PC-3 (cell line): ENCODE data around the gene CDH4. TPM values are rescaled to one million over a fixed set of nuclear protein-coding genes. Genes with fewer than 3 reads are reported as not detected.

Source experiments
- ATAC-seq: fragments of 200-7000 bp; cut with Tn5 transposase; 2 replicates; pipeline ENCODE4 v1.9.1; 2020; ENCODE audit warnings: mild to moderate bottlenecking, moderate library complexity
- BruUV-seq: library from RNA; stranded (reverse); fragments of 400-500 nt; replicated peaks from 2 replicates; lab custom pipeline; 2021; lab: Mats Ljungman, UMichigan
- CTCF ChIA-PET: fragments of 300-600 bp; sonication (Branson Sonifier 250); formaldehyde crosslinking; loops from one replicate; lab custom pipeline; 2022; ENCODE audit warnings: antibody characterized with exemption; lab: Charles Lee
- POLR2A ChIA-PET: fragments of 300-600 bp; sonication (Branson Sonifier 250); formaldehyde crosslinking; loops from one replicate; lab custom pipeline; 2022; ENCODE audit warnings: antibody characterized with exemption; ENCODE audit not compliant: unreplicated experiment; lab: Charles Lee
- DNase-seq: peaks from one replicate; pipeline ENCODE4 v3.0.0-alpha.2; 2015
- H2AFZ ChIP-seq: fragments of 300-600 bp; sonication (generic); 2 replicates; pipeline ENCODE4 v1.6.0; 2016; ENCODE audit warnings: antibody characterized with exemption, low read length
- H3F3A ChIP-seq: fragments of 300-600 bp; sonication (generic); one replicate; pipeline ENCODE4 v1.6.0; 2017; ENCODE audit warnings: antibody characterized with exemption, low read length, control low read depth, mild to moderate bottlenecking; ENCODE audit not compliant: unreplicated experiment
- H3K27ac ChIP-seq: fragments of 300-600 bp; sonication (generic); 2 replicates; pipeline ENCODE4 v1.5.1; 2016; ENCODE audit warnings: mild to moderate bottlenecking, low read length
- H3K27me3 ChIP-seq: fragments of 300-600 bp; sonication (generic); 2 replicates; pipeline ENCODE4 v1.6.1; 2016; ENCODE audit warnings: low read length, mixed read lengths
- H3K36me3 ChIP-seq: fragments of 300-600 bp; sonication (generic); 2 replicates; pipeline ENCODE4 v1.6.1; 2016; ENCODE audit warnings: low read depth, mixed run types, low read length, mixed read lengths
- H3K4me1 ChIP-seq: fragments of 300-600 bp; sonication (generic); 2 replicates; pipeline ENCODE4 v1.5.1; 2016; ENCODE audit warnings: low read length; ENCODE audit not compliant: insufficient read depth
- H3K4me2 ChIP-seq: fragments of 300-600 bp; sonication (generic); 2 replicates; pipeline ENCODE4 v1.6.0; 2016; ENCODE audit warnings: low read length
- H3K4me3 ChIP-seq: fragments of 300-600 bp; sonication (generic); 2 replicates; pipeline ENCODE4 v1.5.1; 2016; ENCODE audit warnings: mild to moderate bottlenecking, low read length, mixed read lengths
- H3K79me2 ChIP-seq: fragments of 300-600 bp; sonication (generic); 2 replicates; pipeline ENCODE4 v1.6.1; 2017; ENCODE audit warnings: low read length, mixed read lengths
- H3K9ac ChIP-seq: fragments of 300-600 bp; sonication (generic); 2 replicates; pipeline ENCODE4 v1.6.0; 2016; ENCODE audit warnings: mild to moderate bottlenecking, low read length
- H3K9me2 ChIP-seq: fragments of 300-600 bp; sonication (generic); replicated peaks from 2 replicates; pipeline ENCODE4 v1.6.1; 2016; ENCODE audit warnings: mixed run types, low read length, mixed read lengths
- H3K9me3 ChIP-seq: fragments of 300-600 bp; sonication (generic); 2 replicates; pipeline ENCODE4 v1.6.1; 2016; ENCODE audit warnings: low read length, mixed read lengths
- H4K20me1 ChIP-seq: fragments of 300-600 bp; sonication (generic); 2 replicates; pipeline ENCODE4 v1.6.1; 2016; ENCODE audit warnings: low read length, mixed read lengths
- EZH2 ChIP-seq: fragments of 300-600 bp; sonication (generic); IDR thresholded peaks from one replicate; pipeline ENCODE4 v1.6.1; 2017; ENCODE audit warnings: antibody characterized with exemption, mild to moderate bottlenecking, low read length; ENCODE audit not compliant: unreplicated experiment
- EZH2phosphoT487 ChIP-seq: fragments of 300-600 bp; sonication (generic); IDR thresholded peaks from 2 replicates; pipeline ENCODE4 v1.6.1; 2018; ENCODE audit warnings: mild to moderate bottlenecking, antibody characterized with exemption, low read length, borderline replicate concordance
- intact Hi-C: fragments of 100-400 bp; cut with micrococcal nuclease; formaldehyde crosslinking; loops from 2 replicates; pipeline ENCODE4 v1.9.0; 2023
- total RNA-seq: library from RNA; depleted of rRNA; stranded (reverse); fragments of >200 nt; gene quantifications from 2 replicates; pipeline ENCODE4 v1.2.3, GENCODE V29; 2014
- TF ChIP-seq, protein P1 (sequence below): fragments of 300-600 bp; sonication (generic); conservative IDR thresholded peaks from 2 replicates; pipeline ENCODE4 v1.5.1; 2017; ENCODE audit warnings: antibody characterized with exemption, low read depth, mild to moderate bottlenecking, low read length

Gene CDH4
- total RNA-seq, 1 experiment from 2014 or later, result not detected

DNA sequence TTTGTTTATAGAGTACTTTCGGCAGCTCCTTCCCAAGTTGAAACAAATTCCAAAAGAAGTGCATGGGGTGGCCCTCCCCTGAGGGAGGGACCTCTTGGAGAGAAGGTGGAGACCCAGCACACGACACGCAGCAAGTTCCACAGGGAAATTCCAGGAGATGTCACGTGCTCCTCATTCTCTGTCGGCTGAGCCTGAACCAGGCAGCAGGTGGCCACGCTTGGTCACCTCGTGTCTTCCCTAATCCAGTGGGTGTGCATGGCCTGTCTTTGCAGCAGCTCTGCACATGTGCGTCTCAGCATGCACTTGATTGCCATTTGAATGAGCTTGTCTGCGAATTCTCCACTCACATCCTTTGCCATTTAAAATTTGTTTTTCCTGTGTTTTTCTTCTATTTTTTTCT is 357.4 kb downstream of the CDH4 start:
- no peaks in the 10 kb centered on the region for H4K20me1 ChIP-seq
- TF ChIP-seq, protein P1, sequence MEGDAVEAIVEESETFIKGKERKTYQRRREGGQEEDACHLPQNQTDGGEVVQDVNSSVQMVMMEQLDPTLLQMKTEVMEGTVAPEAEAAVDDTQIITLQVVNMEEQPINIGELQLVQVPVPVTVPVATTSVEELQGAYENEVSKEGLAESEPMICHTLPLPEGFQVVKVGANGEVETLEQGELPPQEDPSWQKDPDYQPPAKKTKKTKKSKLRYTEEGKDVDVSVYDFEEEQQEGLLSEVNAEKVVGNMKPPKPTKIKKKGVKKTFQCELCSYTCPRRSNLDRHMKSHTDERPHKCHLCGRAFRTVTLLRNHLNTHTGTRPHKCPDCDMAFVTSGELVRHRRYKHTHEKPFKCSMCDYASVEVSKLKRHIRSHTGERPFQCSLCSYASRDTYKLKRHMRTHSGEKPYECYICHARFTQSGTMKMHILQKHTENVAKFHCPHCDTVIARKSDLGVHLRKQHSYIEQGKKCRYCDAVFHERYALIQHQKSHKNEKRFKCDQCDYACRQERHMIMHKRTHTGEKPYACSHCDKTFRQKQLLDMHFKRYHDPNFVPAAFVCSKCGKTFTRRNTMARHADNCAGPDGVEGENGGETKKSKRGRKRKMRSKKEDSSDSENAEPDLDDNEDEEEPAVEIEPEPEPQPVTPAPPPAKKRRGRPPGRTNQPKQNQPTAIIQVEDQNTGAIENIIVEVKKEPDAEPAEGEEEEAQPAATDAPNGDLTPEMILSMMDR, result no peak
- TF ChIP-seq EZH2, result no peak
- TF ChIP-seq EZH2phosphoT487, result no peak
- no peaks in the 10 kb centered on the region for H3K79me2 ChIP-seq
- peaks cover 4% of the 10 kb centered on the region; the same call in 1 of the 2 replicates for H3K27me3 ChIP-seq
- no peak overlapping the region for H3K9ac ChIP-seq
- no peak overlapping the region for H3K4me3 ChIP-seq
- intact Hi-C loops, result no loop called here
- no peaks in the 10 kb centered on the region for H3K4me1 ChIP-seq
- ChIA-PET POLR2A (no interaction called here), CTCF (no interaction called here)
- H3K9me3 ChIP-seq, result no peaks in the 10 kb centered on the region
- H3K27ac ChIP-seq, result no peak overlapping the region
- no TSS peak for BruUV-seq
- no peaks in the 10 kb centered on the region for H3K9me2 ChIP-seq
- ATAC-seq (no peak), DNase-seq (no peak)
- H2AFZ ChIP-seq, result no peak overlapping the region
- H3K4me2 ChIP-seq, result no peak overlapping the region
- H3F3A ChIP-seq, result no peaks in the 10 kb centered on the region
- no peaks in the 10 kb centered on the region for H3K36me3 ChIP-seq

DNA sequence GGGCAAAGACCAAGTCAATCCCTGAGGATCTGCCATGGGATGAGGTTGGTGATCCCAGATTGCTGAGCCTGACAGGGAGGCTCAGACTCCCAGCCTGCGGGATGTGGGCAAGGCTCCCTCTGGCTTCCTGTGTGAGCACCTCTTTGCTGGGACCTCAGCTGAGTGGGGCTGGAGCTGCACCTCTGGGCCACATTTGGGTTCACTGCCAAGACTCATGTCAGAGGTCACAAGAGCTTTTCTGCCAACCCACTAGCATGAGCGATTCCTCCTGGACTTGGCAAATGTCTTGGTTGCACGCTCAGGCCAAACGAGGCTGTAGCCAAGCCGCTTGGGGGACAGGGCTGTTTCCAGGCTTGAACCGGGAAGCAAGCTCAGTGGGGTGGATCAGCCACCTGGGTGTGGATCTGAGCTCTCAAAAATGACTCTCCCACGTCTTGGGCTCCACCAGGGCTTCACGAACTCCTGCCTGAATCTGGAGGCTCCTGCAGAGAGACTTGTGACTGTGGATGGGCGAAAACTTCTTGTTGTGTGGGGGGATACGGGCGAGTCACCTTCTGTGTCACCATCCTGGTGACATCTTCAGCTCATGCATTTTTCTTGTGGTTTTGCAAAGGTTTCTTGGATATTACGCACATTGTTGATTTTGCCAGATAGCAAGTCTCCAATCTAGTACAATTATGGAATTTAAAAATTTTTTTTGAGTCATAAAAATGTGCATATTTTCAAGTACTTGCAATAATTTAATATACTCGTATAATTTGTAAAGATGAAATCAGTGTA is 359.5 kb downstream of the CDH4 start:
- no peaks in the 10 kb centered on the region for H3K79me2 ChIP-seq
- no peaks in the 10 kb centered on the region for H3K9me3 ChIP-seq
- H3K9ac ChIP-seq, result no peak overlapping the region
- H3K4me1 ChIP-seq, result no peaks in the 10 kb centered on the region
- H2AFZ ChIP-seq, result no peak overlapping the region
- H4K20me1 ChIP-seq, result no peaks in the 10 kb centered on the region
- H3K27me3 ChIP-seq, result peaks cover 4% of the 10 kb centered on the region; the same call in 1 of the 2 replicates
- BruUV-seq, result no TSS peak
- CTCF ChIA-PET, result no interaction called here
- no peak for DNase-seq
- no peak overlapping the region for H3K27ac ChIP-seq
- POLR2A ChIA-PET, result no interaction called here
- TF ChIP-seq, protein P1, result no peak
- TF ChIP-seq EZH2 (no peak), EZH2phosphoT487 (no peak)
- no peaks in the 10 kb centered on the region for H3K36me3 ChIP-seq
- intact Hi-C loops, result no loop called here
- no peak overlapping the region for H3K4me2 ChIP-seq
- H3K9me2 ChIP-seq, result no peaks in the 10 kb centered on the region
- H3K4me3 ChIP-seq, result no peak overlapping the region
- ATAC-seq, result no peak
- no peaks in the 10 kb centered on the region for H3F3A ChIP-seq
